ENCODE measurements around the gene GUCD1. TPM values are rescaled to one million over a fixed set of nuclear protein-coding genes. Genes with fewer than 3 reads are reported as not detected.

GUCD1 gene
- total RNA-seq, 1 experiment from 2014 or later, result 48.4 TPM

GRCh38 chr22:24502541-24502940, 52.4 kb downstream of the GUCD1 start:
- intact Hi-C loops (cut with micrococcal nuclease), result no loop called here
- POLR2A ChIA-PET, result no interaction called here
- Mint-ChIP-seq H3K36me3 (ENCODE audit: insufficient read depth, unreplicated experiment) (no peaks in the 10 kb centered on the region), H3K4me3 (ENCODE audit: unreplicated experiment) (no peak overlapping the region), H3K9me3 (ENCODE audit: unreplicated experiment) (no peaks in the 10 kb centered on the region), H3K27ac (ENCODE audit: low read depth, unreplicated experiment) (no peak overlapping the region), H3K27me3 (ENCODE audit: insufficient read depth, unreplicated experiment) (no peaks in the 10 kb centered on the region), H3K4me1 (ENCODE audit: insufficient read depth, unreplicated experiment) (peaks cover 8% of the 10 kb centered on the region)
- TF ChIP-seq, protein P1, sequence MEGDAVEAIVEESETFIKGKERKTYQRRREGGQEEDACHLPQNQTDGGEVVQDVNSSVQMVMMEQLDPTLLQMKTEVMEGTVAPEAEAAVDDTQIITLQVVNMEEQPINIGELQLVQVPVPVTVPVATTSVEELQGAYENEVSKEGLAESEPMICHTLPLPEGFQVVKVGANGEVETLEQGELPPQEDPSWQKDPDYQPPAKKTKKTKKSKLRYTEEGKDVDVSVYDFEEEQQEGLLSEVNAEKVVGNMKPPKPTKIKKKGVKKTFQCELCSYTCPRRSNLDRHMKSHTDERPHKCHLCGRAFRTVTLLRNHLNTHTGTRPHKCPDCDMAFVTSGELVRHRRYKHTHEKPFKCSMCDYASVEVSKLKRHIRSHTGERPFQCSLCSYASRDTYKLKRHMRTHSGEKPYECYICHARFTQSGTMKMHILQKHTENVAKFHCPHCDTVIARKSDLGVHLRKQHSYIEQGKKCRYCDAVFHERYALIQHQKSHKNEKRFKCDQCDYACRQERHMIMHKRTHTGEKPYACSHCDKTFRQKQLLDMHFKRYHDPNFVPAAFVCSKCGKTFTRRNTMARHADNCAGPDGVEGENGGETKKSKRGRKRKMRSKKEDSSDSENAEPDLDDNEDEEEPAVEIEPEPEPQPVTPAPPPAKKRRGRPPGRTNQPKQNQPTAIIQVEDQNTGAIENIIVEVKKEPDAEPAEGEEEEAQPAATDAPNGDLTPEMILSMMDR (IDR thresholded peaks at IDR 0.05; ENCODE audit: unreplicated experiment), result no peak
- DNase-seq (ENCODE audit: unreplicated experiment), result no peak
- CTCF ChIA-PET, result interaction anchor here (0.7 to 1.6 kb wide), 7 partner anchors 32 to 121 kb away, joined by 3 to 6 read pairs (median 3); no protein-coding TSS in a partner anchor
- BruUV-seq (replicated peaks), result no TSS peak

DNA sequence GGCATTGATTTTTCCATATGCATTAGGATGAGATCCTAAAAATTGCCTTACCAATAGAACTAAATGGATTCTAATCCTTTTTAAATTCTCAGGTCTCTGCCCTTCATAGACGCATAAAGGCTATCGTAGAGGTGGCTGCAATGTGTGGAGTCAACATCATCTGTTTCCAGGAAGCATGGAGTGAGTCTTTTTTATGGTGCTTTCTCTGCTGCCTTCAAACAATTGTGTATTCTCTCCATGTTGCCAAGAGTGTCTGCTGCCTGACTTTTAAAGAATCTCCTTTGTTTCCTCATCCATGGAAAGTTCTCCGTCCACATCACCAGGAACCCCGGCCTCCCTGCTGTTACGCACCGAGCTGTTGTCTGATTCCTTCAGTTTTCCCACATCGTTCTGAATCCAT, 52.9 kb downstream of the GUCD1 start:
- intact Hi-C loops (cut with micrococcal nuclease), result no loop called here
- no TSS peak for BruUV-seq (replicated peaks)

GRCh38 chr22:24501301-24502005, 53.5 kb downstream of the GUCD1 start:
- TF ChIP-seq, protein P1 (IDR thresholded peaks at IDR 0.05; ENCODE audit: unreplicated experiment), result no peak
- DNase-seq (ENCODE audit: unreplicated experiment), result no peak
- no peaks in the 10 kb centered on the region for H3K4me1 Mint-ChIP-seq (ENCODE audit: insufficient read depth, unreplicated experiment)
- H3K4me3 Mint-ChIP-seq (ENCODE audit: unreplicated experiment), result no peak overlapping the region
- BruUV-seq (replicated peaks), result no TSS peak
- H3K36me3 Mint-ChIP-seq (ENCODE audit: insufficient read depth, unreplicated experiment), result no peaks in the 10 kb centered on the region
- POLR2A ChIA-PET, result no interaction called here
- H3K27ac Mint-ChIP-seq (ENCODE audit: low read depth, unreplicated experiment), result no peak overlapping the region
- no peaks in the 10 kb centered on the region for H3K27me3 Mint-ChIP-seq (ENCODE audit: insufficient read depth, unreplicated experiment)
- intact Hi-C loops (cut with micrococcal nuclease), result no loop called here
- CTCF ChIA-PET, result interaction anchor here (0.6 to 1.6 kb wide), 4 partner anchors 20 to 79 kb away, joined by 3 to 7 read pairs (median 5); partner anchors contain the start of gene SNRPD3
- no peaks in the 10 kb centered on the region for H3K9me3 Mint-ChIP-seq (ENCODE audit: unreplicated experiment)

More for the DNA sequence above, 52.9 kb downstream of the GUCD1 start:
- Mint-ChIP-seq H3K9me3 (ENCODE audit: unreplicated experiment) (no peaks in the 10 kb centered on the region), H3K4me3 (ENCODE audit: unreplicated experiment) (no peak overlapping the region), H3K27me3 (ENCODE audit: insufficient read depth, unreplicated experiment) (no peaks in the 10 kb centered on the region), H3K27ac (ENCODE audit: low read depth, unreplicated experiment) (no peak overlapping the region), H3K36me3 (ENCODE audit: insufficient read depth, unreplicated experiment) (no peaks in the 10 kb centered on the region), H3K4me1 (ENCODE audit: insufficient read depth, unreplicated experiment) (peaks cover 4% of the 10 kb centered on the region)
- no peak for DNase-seq (ENCODE audit: unreplicated experiment)
- ChIA-PET CTCF (interaction anchor here (0.7 to 1.6 kb wide), 6 partner anchors 19 to 93 kb away, joined by 3 to 6 read pairs (median 4); no protein-coding TSS in a partner anchor), POLR2A (no interaction called here)
- TF ChIP-seq, protein P1 (IDR thresholded peaks at IDR 0.05; ENCODE audit: unreplicated experiment), result no peak

DNA sequence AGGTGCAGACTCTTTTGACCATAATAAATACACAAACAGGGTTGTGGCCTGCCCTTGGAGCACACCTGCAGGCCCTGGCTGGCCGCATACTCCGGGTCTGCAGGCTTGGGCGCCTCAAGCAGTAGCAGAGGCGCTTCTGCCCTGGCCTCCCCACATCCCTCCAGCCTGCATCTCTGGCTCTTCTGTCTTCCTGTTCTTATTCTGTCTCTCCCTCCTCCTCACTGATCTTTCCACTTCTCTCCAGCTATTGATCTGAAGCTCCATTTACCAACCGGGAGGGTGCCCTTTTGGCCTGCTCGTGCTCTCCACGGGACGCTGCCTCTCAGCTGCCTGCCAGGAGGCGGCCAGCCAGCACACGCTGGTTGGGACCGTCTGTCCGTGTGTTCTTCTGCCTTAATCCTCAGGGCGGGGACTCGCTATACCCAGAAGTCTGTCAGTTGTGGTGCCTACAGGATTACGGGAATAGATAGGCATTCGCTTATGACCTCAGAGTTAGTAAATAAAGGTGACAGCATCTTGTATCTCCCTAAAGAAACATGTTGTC, 54.6 kb downstream of the GUCD1 start:
- H3K4me3 Mint-ChIP-seq (ENCODE audit: unreplicated experiment), result no peak overlapping the region
- intact Hi-C loops (cut with micrococcal nuclease), result no loop called here
- TF ChIP-seq, protein P1 (IDR thresholded peaks at IDR 0.05; ENCODE audit: unreplicated experiment), result no peak
- no peaks in the 10 kb centered on the region for H3K27me3 Mint-ChIP-seq (ENCODE audit: insufficient read depth, unreplicated experiment)
- no peaks in the 10 kb centered on the region for H3K9me3 Mint-ChIP-seq (ENCODE audit: unreplicated experiment)
- BruUV-seq (replicated peaks), result no TSS peak
- H3K4me1 Mint-ChIP-seq (ENCODE audit: insufficient read depth, unreplicated experiment), result no peaks in the 10 kb centered on the region
- no peak for DNase-seq (ENCODE audit: unreplicated experiment)
- no peaks in the 10 kb centered on the region for H3K36me3 Mint-ChIP-seq (ENCODE audit: insufficient read depth, unreplicated experiment)
- POLR2A ChIA-PET, result no interaction called here
- no peak overlapping the region for H3K27ac Mint-ChIP-seq (ENCODE audit: low read depth, unreplicated experiment)
- CTCF ChIA-PET, result no interaction called here
